ENCODE data around the gene NFYC.

The NFYC gene

DNA sequence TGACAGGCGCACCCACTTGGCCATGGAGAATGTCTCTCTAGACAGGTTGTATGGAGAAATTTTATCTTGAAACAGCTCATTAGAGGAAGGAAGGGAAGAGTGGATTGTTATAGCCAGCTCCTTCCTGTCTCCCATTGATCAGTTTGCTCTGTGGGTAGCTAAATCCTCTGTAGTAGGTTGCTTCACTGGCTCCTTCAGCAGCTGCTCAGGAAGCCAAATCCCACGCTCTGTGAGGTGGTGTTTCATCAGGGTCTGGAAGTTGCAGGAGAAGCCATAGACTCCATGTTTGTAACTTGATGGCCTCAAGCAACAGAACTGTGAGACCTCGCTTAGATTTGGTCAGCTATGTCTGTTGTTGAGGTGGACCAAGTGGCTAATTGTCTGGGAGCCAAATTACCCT lies 6.8 kb upstream of the NFYC start:
- intact Hi-C loops (cut with DNase I; ENCODE audit: low total_unique reads) = no loop called here
- Histone ChIP-seq H3K4me1 (no peaks in the 10 kb centered on the region), H3K27me3 (no peaks in the 10 kb centered on the region), H3K36me3 (peaks cover 0 to 20% (median 5%) of the 10 kb centered on the region in 3 donors), H3K27ac (no peak overlapping the region), H3K4me3 (no peak overlapping the region), H3K9me3 (no peaks in the 10 kb centered on the region)
- TF ChIP-seq, protein P1, sequence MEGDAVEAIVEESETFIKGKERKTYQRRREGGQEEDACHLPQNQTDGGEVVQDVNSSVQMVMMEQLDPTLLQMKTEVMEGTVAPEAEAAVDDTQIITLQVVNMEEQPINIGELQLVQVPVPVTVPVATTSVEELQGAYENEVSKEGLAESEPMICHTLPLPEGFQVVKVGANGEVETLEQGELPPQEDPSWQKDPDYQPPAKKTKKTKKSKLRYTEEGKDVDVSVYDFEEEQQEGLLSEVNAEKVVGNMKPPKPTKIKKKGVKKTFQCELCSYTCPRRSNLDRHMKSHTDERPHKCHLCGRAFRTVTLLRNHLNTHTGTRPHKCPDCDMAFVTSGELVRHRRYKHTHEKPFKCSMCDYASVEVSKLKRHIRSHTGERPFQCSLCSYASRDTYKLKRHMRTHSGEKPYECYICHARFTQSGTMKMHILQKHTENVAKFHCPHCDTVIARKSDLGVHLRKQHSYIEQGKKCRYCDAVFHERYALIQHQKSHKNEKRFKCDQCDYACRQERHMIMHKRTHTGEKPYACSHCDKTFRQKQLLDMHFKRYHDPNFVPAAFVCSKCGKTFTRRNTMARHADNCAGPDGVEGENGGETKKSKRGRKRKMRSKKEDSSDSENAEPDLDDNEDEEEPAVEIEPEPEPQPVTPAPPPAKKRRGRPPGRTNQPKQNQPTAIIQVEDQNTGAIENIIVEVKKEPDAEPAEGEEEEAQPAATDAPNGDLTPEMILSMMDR (IDR thresholded peaks at IDR 0.05) = no peak
- no peak for DNase-seq

DNA sequence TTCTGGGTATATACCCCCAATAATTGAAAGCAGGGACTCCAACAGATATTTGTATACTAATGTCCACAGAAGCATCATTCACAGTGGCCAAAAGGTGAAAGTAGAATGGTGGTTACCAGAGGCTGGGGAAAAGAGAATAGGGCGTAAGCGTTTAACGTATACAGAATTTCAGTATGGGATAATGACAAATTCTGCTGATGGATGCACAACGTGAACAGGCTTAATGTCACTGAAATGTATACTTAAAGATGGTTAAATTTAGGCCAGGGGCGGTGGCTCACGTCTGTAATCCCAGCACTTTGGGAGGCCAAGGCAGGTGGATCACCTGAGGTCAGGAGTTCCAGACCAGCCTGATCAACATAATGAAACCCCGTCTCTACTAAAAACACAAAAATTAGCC lies 4.4 kb upstream of the NFYC start:
- Histone ChIP-seq H3K27ac (no peak overlapping the region), H3K9me3 (no peaks in the 10 kb centered on the region), H3K27me3 (no peaks in the 10 kb centered on the region), H3K4me1 (peaks cover 0 to 6% (median 0%) of the 10 kb centered on the region in 4 donors), H3K36me3 (peaks cover 0 to 20% (median 5%) of the 10 kb centered on the region in 3 donors), H3K4me3 (no peak overlapping the region)
- intact Hi-C loops (cut with DNase I; ENCODE audit: low total_unique reads) = no loop called here
- no peak for DNase-seq
- TF ChIP-seq, protein P1 (IDR thresholded peaks at IDR 0.05) = no peak

DNA sequence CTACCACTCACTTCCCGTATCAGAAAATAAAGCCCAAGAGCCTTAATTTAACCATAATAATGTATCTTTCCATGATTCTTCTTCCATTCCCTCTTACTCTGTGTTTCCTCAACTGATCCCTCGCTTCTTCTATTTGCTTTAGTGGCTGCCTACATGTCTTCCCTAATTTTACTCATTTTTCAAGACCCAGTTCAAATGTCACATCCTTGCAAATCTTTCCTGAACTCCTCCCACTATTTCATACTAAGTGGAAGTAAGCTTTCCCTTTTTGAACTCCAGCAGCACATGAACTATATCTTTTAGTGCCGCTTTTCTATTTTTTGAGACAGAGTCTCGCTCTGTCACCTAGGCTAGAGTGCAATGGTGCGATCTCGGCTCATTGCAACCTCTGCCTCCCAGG lies 3.8 kb upstream of the NFYC start:
- H3K4me3 ChIP-seq = no peak overlapping the region
- TF ChIP-seq, protein P1 (IDR thresholded peaks at IDR 0.05) = no peak
- no peak for DNase-seq
- H3K9me3 ChIP-seq = no peaks in the 10 kb centered on the region
- peaks cover 0 to 11% (median 2%) of the 10 kb centered on the region in 4 donors for H3K4me1 ChIP-seq
- no peak overlapping the region for H3K27ac ChIP-seq
- intact Hi-C loops (cut with DNase I; ENCODE audit: low total_unique reads) = no loop called here
- H3K27me3 ChIP-seq = no peaks in the 10 kb centered on the region
- peaks cover 0 to 20% (median 5%) of the 10 kb centered on the region in 3 donors for H3K36me3 ChIP-seq

DNA sequence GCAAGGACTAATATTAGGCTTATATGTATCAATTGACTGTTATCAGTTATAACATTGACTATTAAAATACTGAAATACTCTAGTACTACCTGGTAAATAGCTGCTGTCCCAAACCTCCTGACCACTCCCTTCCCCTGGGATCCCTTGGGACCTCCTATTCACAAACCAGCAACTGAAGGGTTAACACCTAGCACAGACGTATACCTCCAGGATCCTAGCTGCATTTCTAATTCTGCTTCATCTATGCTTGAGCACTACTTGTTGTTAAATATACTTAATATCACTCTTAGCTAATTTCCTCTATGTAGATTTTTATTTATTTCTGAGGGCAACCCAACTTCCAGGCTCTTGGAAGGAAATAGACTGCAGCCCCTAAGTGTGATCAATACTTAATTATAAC lies 1.8 kb upstream of the NFYC start:
- H3K27me3 ChIP-seq = no peaks in the 10 kb centered on the region
- no peak for DNase-seq
- TF ChIP-seq, protein P1 (IDR thresholded peaks at IDR 0.05) = no peak
- H3K36me3 ChIP-seq = peaks cover 0 to 20% (median 5%) of the 10 kb centered on the region in 3 donors
- intact Hi-C loops (cut with DNase I; ENCODE audit: low total_unique reads) = no loop called here
- H3K4me3 ChIP-seq = no peak overlapping the region
- no peaks in the 10 kb centered on the region for H3K9me3 ChIP-seq
- H3K27ac ChIP-seq = no peak overlapping the region
- H3K4me1 ChIP-seq = peaks cover 0 to 31% (median 14%) of the 10 kb centered on the region in 4 donors

DNA sequence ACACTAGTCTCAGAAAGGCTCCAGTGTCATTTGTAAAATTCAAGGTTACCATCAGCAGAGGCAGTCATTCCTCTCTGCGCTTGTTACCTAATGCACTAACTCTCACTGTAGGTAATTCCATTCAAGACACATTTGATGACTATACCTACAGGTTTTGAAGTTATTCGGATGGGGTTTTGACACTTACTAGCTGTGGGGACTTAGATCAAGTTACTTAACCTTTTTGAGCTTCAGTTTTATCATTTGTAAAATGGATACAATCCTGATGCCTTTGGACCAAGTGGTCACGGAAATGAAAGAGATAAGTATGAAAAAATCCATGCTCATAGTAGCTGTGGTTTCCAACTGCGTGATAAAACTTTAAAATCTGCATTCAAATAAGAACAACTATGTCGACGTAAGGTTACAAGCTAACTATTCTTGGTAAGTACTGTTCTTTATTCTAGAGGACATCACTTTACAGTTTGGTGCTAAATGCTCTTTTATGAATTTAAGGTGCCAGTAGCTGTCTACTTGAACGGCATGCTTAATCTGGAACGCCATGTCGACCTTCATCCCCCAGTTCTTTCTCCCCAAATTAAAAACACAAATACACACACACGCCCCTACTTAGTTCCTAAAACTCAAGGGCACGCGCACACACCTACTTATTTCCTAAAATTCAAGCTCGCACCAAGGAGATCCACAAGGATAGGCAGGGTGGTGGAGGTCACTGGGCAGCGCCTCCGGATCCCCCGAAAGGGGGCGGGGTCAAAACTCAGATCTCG lies 550 bp upstream of the NFYC start:
- no peak for DNase-seq
- peak overlapping the region; percentile 85 to 97 for H3K4me3 ChIP-seq
- H3K27ac ChIP-seq = peak overlapping the region; percentile 99
- intact Hi-C loops (cut with DNase I; ENCODE audit: low total_unique reads) = no loop called here
- TF ChIP-seq, protein P1 (IDR thresholded peaks at IDR 0.05) = no peak
- peaks cover 0 to 14% (median 0%) of the 10 kb centered on the region in 3 donors for H3K36me3 ChIP-seq
- peaks cover 0 to 35% (median 16%) of the 10 kb centered on the region in 4 donors for H3K4me1 ChIP-seq
- no peaks in the 10 kb centered on the region for H3K9me3 ChIP-seq
- H3K27me3 ChIP-seq = no peaks in the 10 kb centered on the region

All from tibial artery (tissue), 4 donors.